Adrenal gland (tissue), 5 donors: ENCODE results near the gene CUL4B.
A peak's percentile ranks its signal among the peaks of the same experiment; 100 is the strongest.

Experiments used
- POLR2A ChIP-seq, 2 donors: fragments of 450-650 bp; IDR thresholded peaks; one replicate each; pipeline ENCODE4 v1.6.1; 2017; ENCODE audit warnings: antibody characterized with exemption in 2 of 2, mild to moderate bottlenecking in 2 of 2, moderate library complexity in 1 of 2
- TF ChIP-seq, protein P1 (sequence below), 6 experiments: fragments of 450-650 bp in 4 of 6; fragments of 200-600 bp in 2 of 6; sonication (generic) in 1 of 6; IDR thresholded peaks; 1 replicate in 5 of 6; 2 replicates in 1 of 6; pipeline versions ENCODE4 v1.5.1 to v1.8.0; 2016 to 2021; ENCODE audit warnings: antibody characterized with exemption in 6 of 6, mild to moderate bottlenecking in 2 of 6, moderate library complexity in 1 of 6
- donor health status: DM: no; HTN: no; CAD: no.

DNA sequence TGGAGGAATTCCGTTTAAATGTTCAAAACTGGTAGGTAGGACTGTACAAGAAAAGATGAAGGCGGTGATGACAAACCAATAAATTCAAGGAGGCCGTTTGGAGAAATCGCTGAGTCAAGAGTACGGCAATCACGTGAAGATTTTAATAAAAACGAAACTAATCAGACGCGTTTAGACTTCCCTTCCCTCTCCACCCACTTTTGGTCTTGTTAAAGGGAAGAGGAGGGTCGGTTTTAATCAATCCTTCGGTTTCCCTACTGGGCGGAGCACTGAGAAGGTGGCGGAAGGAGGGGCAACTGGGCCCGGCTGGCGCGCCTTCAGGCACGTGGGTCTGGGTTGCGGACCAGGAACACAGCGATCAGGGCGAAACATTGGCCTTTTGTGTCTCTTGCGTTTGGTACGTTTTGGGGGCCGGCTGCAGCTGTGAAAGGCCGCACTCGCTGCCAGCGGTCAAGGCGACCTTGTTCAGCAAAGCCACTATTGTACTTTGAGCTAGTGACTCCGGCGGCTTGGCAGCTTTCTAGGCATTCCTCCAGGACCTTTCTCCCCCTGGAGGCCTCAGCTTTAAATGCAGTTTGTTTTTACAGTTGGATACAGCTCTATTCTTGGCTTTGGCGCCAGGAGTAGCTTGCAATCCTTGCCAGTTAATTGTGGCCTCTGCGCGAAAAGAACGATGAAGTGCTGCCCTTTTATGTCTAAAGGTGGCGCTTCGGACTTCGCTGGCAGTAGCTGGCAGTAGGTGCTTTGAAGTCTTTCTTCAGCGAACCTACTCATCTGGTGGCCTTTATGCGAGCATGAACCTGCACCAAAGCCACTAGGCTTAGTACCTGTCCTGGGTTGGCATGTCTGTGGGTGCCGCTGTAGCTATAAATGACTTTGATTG lies 74.9 kb downstream of the CUL4B start:
- TF ChIP-seq POLR2A (IDR thresholded peaks at IDR 0.05): peak in 1 of 2 donors; percentile 67
- TF ChIP-seq, protein P1, sequence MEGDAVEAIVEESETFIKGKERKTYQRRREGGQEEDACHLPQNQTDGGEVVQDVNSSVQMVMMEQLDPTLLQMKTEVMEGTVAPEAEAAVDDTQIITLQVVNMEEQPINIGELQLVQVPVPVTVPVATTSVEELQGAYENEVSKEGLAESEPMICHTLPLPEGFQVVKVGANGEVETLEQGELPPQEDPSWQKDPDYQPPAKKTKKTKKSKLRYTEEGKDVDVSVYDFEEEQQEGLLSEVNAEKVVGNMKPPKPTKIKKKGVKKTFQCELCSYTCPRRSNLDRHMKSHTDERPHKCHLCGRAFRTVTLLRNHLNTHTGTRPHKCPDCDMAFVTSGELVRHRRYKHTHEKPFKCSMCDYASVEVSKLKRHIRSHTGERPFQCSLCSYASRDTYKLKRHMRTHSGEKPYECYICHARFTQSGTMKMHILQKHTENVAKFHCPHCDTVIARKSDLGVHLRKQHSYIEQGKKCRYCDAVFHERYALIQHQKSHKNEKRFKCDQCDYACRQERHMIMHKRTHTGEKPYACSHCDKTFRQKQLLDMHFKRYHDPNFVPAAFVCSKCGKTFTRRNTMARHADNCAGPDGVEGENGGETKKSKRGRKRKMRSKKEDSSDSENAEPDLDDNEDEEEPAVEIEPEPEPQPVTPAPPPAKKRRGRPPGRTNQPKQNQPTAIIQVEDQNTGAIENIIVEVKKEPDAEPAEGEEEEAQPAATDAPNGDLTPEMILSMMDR (IDR thresholded peaks at IDR 0.05): peak; percentile 15 to 67 (median 58)
